ENCODE measurements around the gene USP10.

The USP10 gene

DNA sequence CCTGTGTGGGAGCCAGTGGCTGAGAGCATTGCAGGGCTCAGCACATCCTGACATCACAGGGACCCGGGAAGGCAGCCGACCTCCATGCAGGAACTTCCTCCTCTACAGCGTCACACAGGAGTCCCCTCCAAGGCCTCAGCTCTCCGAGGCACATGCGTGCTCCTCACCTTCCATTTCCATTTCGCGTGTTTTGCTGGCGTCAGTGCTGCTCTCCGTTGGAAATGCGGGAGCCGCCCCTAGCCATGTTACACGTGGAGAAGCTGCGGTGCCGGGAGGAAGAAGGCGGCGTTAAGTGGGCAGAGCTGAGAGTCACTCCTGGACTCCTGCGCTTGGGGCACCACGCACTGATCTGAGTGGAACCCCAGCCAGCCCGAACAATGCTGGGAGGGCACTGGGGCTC lies 94.8 kb downstream of the USP10 start:
- no peak for DNase-seq (ENCODE audit: insufficient read length, low spot score)
- FAIRE-seq = no peak

DNA sequence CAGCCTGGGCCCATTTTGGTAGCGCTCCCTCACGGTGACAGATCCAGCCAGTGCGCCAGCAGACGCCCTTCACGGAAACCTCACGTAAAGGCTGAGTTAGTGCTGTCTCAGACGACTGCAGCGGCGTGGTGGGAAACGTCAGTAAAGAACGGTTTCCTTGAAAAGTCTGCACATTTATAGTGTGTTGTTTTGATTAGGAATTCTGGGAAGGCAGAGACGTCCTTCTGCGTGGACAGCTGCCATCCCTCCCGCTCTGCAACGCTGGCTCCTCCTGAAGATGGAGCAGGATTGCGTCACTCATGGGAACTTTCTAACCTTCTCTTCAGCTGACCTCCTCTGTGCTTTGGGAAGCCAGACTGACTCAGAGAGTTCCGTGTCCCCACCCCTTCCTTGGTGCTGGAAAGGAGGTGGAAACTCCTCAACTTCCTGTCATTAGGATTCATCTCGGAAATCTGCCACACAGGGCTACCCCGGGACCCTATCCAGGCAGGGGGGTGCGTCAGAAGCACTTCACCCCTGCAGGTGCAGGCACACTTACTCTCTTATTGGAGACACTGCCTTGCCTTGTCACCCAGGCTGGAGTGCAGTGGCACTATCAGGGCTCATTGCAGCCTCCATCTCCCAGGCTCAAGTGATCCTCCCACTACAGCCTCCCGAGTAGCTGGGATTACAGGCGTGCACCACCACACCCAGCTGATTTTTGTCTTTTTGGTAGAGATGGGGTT lies 95.7 kb downstream of the USP10 start:
- FAIRE-seq = no peak
- no peak for DNase-seq (ENCODE audit: insufficient read length, low spot score)

DNA sequence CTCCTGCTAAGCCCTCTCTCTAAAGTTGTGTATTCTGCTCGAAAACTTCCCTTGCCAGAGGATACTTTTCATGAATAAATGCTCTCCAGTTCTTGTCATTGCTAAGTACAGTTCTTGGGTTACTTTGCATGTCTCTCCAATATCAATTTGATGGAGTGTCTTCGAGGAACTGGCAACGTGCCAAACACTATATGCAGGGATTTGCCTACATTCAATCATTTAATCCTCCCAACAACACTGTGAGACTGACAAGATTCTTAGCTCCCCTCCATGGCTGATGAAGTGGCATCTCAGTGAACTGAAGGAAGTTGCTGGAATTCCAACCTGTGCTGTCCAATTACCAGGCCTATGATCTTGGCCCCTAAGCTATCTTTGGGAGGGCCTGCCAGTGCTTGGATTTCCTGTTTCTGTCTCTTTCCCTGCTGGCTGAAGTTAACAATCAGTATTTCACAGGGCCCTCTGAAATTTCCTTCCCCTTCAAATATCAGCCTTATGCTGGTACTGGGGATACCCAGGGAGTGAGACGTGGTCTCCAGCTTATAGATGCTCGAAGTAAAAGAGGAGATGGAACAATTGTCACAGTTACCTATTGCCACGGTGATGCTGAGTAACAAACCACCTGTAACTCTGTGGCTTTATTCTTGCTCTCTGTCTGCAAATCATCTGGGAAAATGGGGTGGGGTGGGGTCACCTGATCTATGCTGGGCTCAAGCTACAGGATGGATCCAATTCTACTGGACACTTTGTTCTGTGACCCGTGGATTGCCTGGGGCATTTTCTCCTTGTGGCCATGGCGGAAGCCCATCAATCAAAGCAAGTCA lies 100.6 kb downstream of the USP10 start:
- DNase-seq (ENCODE audit: insufficient read length, low spot score) (no peak), FAIRE-seq (no peak)

DNA sequence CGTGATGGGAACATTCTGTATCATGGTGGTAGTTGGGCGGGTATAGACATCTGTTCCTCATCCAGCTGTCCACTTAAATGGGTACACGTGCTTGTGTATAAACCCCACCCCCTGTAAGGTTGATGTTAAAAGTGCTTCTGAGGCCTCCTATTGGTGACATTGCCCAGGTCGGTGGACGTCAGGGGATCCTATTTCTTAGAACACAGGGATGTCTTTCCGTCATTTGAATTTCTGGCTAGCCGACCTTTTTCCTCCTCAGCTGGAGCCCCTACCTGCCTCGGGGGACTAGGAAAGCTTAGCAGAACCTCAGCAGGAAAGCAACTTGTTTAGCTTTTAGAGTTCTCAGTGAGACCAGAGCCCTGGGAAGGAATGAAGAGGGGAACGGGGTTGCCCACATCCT lies 103.3 kb downstream of the USP10 start:
- FAIRE-seq (no peak), DNase-seq (ENCODE audit: insufficient read length, low spot score) (no peak)

GRCh38 chr16:84804326-84804725 lies 104.5 kb downstream of the USP10 start:
- no peak for DNase-seq (ENCODE audit: insufficient read length, low spot score)
- FAIRE-seq = no peak

DNA sequence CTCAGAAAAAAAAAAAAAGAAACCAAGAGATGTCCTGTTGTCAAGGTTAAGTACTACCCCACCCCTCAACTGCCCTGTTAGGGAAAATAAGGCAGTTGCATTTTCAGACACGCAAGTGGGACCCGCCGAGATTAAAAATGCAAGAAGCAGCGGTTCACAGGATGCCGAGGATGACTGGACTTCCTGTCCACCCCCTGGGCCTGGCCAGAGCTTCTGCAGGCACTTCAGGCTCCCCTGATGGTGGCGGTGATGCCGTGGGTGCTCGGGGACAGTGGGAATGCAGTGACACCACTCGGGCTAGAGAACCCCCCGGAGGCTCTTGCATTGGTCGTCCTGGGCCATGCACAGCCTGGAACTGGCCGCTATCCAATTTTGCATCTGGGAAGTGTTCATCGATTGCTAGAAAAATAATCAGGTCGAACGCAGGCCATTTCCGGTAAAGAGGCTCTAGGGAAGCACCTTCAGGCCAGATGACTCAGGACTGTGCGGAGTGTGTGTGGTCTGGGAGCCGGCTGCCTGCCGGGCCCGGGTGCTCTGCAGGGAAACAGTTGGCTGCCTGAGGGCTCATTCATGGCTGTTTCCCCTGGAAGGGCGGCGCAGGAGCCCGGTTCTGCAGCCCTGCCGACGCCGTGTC lies 106.6 kb downstream of the USP10 start:
- DNase-seq (ENCODE audit: insufficient read length, low spot score) (no peak), FAIRE-seq (no peak)

DNA sequence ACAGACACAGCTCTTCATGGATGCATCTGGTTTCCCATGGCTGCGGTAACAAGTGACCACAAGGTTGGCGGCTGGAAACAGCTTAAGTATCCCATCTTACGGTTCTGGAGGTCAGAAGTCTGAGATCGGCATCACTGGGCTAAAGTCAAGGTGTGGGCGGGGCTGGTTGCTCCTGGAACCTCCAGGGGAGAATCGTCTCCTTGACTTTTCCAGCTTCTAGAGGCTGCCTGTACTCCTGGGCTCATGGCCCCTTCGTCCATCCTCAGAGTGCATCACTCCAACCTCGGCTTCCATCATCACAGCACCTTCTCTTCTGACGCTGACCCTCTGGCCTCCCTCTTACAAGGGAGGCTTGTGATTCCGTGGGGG lies 107.1 kb downstream of the USP10 start:
- DNase-seq (ENCODE audit: insufficient read length, low spot score) = no peak
- no peak for FAIRE-seq

DNA sequence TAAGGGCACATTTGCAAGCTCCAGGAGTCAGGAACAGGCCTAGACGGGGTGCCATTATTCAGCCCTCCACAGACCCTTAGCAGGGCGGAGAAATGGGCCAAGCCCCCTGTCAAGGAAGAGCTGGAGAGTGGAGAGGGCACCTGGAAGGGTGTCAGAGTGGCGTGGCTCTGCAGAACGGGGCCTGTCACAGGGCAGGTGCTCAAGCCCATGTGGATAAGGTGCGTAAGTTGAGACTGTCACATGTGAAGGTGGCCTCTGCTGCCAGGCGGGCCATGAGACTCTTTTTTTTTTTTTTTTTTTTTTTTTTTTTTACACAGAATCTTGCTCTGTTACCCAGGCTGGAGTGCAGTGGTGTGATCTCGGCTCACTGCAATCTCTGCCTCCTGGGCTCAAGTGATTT lies 108.0 kb downstream of the USP10 start:
- no peak for FAIRE-seq
- DNase-seq (ENCODE audit: insufficient read length, low spot score) = no peak

DNA sequence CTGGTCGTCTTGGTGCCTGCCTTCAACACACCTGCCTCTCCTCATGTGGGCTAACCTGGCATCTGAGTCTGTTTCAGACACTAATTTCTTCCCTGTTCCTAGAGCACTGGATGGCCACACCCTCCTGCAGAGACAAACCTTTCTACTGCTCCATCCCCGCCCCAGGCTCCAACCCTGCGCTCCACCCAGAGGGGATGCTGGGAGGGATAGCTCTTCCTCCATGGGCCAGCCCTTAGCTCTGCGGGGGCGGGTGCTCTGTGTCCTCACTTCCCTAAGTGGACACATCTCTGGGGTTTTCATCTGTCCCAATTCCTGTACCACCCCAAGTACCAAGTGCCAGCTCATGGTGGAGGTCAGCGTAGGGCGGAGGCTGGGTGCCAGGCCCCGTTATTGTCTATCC lies 109.0 kb downstream of the USP10 start:
- DNase-seq (ENCODE audit: insufficient read length, low spot score) (no peak), FAIRE-seq (no peak)

- peak; percentile 44 for DNase-seq (ENCODE audit: insufficient read length, low spot score)
- no peak for FAIRE-seq
Observed at GRCh38 chr16:84810518-84811273, 110.9 kb downstream of the USP10 start.

DNA sequence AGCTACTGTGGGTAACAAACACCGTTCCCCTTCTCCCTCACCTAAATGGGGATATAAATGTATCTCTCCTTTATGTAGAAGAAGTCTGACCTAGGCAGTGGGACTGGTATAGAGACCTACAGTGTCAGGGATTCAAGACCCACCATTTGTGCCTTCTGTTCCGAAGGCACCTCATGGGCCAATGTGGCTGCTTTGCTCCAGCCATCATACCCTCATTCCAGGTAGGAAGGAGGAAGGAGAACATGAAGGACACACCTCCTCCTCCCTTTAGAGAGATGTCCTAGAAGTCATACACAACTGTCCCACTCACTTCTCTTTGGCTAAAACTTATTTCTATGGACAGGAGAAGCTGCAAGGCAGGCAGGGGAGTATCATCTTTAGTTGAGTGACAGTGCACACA lies 111.7 kb downstream of the USP10 start:
- no peak for FAIRE-seq
- no peak for DNase-seq (ENCODE audit: insufficient read length, low spot score)

GRCh38 chr16:84813141-84813934 lies 113.5 kb downstream of the USP10 start:
- DNase-seq (ENCODE audit: insufficient read length, low spot score) = no peak
- no peak for FAIRE-seq

DNA sequence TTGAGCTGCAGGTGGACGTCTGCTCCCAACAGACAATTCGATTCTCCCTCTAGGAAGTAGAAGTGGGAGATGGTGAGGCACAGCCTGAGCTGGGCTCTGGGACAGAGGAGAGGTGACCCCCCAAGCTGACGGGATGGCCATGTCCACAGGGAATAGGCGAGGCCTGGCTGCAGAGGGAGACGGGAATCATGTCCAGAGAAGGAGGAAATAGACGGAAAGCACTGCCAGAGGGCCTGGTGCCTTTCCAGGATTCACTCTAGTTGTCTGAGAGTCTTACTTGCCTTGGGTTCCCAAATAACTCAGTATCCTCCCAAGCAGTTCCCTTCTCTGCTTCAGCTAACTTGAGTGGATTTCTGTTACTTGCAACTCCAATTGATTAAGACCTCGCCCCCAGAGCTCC lies 115.7 kb downstream of the USP10 start:
- no peak for FAIRE-seq
- DNase-seq (ENCODE audit: insufficient read length, low spot score) = no peak

DNA sequence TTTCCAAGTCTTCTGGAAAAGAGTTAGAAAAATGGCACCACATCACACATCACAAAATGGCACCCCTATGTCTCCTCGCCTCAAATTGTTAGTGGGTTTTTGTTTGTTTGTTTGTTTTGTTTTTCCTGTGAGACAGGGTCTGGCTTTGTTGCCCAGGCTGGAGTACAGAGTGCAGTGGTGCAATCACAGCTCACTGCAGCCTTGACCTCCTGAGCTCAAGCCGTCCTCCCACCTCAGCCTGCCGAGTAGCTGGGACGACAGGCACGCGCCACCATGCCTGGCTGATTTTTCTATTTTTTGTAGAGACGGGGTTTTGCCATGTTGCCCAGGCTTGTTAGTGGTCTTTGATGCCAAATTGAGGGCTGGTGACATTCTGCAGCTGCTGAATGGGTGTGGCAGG lies 116.2 kb downstream of the USP10 start:
- FAIRE-seq (no peak), DNase-seq (ENCODE audit: insufficient read length, low spot score) (no peak)

GRCh38 chr16:84816485-84816884 lies 116.7 kb downstream of the USP10 start:
- no peak for FAIRE-seq

DNA sequence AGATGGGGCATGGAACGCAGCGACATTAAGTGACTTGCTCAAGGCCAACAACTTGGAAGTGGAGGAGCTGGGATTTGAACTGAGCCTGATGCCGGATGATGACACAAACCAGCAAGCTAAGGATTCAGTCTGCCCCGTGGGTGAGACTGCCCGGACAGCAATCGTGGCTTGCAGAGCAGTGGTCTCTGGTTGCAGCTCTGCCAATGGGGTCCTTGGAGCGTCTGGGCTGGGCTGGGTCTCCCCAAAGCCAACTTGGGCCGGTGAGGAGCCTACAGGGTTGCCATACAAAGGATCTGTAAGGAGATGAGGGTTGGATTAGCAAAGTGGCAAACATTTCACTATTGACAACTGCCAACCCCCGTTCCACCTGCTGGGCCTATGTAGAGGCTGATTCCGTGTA lies 117.4 kb downstream of the USP10 start:
- FAIRE-seq (no peak), DNase-seq (ENCODE audit: insufficient read length, low spot score) (no peak)

More at GRCh38 chr16:84816485-84816884, 116.7 kb downstream of the USP10 start:
- no peak for DNase-seq (ENCODE audit: insufficient read length, low spot score)

DNA sequence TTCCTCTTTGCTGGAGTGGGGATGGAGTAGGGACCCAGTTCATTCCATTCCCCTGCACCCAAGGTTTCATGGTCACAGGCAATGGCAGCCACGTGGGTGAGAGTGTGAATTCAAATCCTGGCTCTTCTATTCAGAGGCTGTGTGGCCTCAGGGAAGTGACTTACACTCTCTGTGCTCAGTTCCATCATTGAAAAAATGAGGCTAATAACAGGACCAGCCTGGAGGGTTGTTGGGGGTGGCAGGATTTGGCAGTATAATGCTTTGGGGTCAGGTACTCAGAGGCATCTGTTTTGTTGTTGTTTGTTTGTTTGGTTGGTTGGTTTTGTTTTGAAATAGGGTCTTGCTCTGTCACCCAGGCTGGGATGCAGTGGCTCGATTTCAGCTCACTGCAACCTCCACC lies 117.8 kb downstream of the USP10 start:
- FAIRE-seq (no peak), DNase-seq (ENCODE audit: insufficient read length, low spot score) (no peak)

GRCh38 chr16:84818133-84818532 lies 118.3 kb downstream of the USP10 start:
- FAIRE-seq (no peak), DNase-seq (ENCODE audit: insufficient read length, low spot score) (no peak)

- FAIRE-seq = no peak
Observed at GRCh38 chr16:84818989-84819643, 119.3 kb downstream of the USP10 start.

More at GRCh38 chr16:84818989-84819643, 119.3 kb downstream of the USP10 start:
- no peak for DNase-seq (ENCODE audit: insufficient read length, low spot score)
